Type B pancreatic cell (in vitro differentiated cells): ENCODE results near the gene KRTAP4-16. TPM values are rescaled to one million over a fixed set of nuclear protein-coding genes. Genes with fewer than 3 reads are reported as not detected.
A peak's percentile ranks its signal among the peaks of the same experiment; 100 is the strongest.
"Not testable (repeated sequence)": the region's sequence is repeated elsewhere in the genome, so short reads cannot be mapped to it uniquely, and the experiment has no call there.

ENCODE experiments used
- DNase-seq: peaks from one replicate; pipeline ENCODE4 v3.0.0; 2021; ENCODE audit warnings: mixed read lengths; ENCODE audit not compliant: unreplicated experiment; ENCODE audit errors: extremely low spot score
- H3K27ac Mint-ChIP-seq: 2 replicates; pipeline ENCODE4 v1.8.0; 2021; ENCODE audit warnings: mild to moderate bottlenecking, mixed read lengths
- H3K27me3 Mint-ChIP-seq: 2 replicates; pipeline ENCODE4 v1.8.0; 2021; ENCODE audit warnings: mixed read lengths
- H3K36me3 Mint-ChIP-seq: 2 replicates; pipeline ENCODE4 v1.8.0; 2021; ENCODE audit warnings: mixed read lengths
- H3K4me1 Mint-ChIP-seq: one replicate; pipeline ENCODE4 v1.8.0; 2021; ENCODE audit warnings: mixed read lengths; ENCODE audit not compliant: unreplicated experiment
- H3K4me3 Mint-ChIP-seq: 2 replicates; pipeline ENCODE4 v1.8.0; 2021; ENCODE audit warnings: mild to moderate bottlenecking, mixed read lengths
- H3K9me3 Mint-ChIP-seq: 2 replicates; pipeline ENCODE4 v1.8.0; 2021; ENCODE audit warnings: mixed read lengths
- CTCF ChIP-seq: fragments of 200-600 bp; sonication (generic); conservative IDR thresholded peaks from 2 replicates; pipeline ENCODE4 v1.5.0; 2021; ENCODE audit warnings: antibody characterized with exemption, mild to moderate bottlenecking
- total RNA-seq: library from RNA; stranded (reverse); gene quantifications from 2 replicates; pipeline ENCODE4 v1.2.1, GENCODE V29; 2021; ENCODE audit warnings: low replicate concordance

KRTAP4-16 gene
- total RNA-seq, 1 donor from 2014 or later: not detected

- H3K4me3 Mint-ChIP-seq: no peak overlapping the region
- no peaks in the 10 kb centered on the region for H3K36me3 Mint-ChIP-seq
- peaks cover 9% of the 10 kb centered on the region for H3K9me3 Mint-ChIP-seq
- no peaks in the 10 kb centered on the region for H3K4me1 Mint-ChIP-seq
- DNase-seq: no peak
- no peaks in the 10 kb centered on the region for H3K27me3 Mint-ChIP-seq
- TF ChIP-seq CTCF: no peak
- H3K27ac Mint-ChIP-seq: peak overlapping the region; percentile 22
These were observed 30.0 kb upstream of the KRTAP4-16 start for GRCh38 chr17:41131979-41132378.

- Mint-ChIP-seq H3K4me1 (no peaks in the 10 kb centered on the region), H3K36me3 (no peaks in the 10 kb centered on the region), H3K27ac (no peak overlapping the region), H3K9me3 (peaks cover 7% of the 10 kb centered on the region), H3K27me3 (peaks cover 4% of the 10 kb centered on the region), H3K4me3 (no peak overlapping the region)
- no peak for DNase-seq
- no peak for TF ChIP-seq CTCF
These were observed 25.4 kb upstream of the KRTAP4-16 start for GRCh38 chr17:41127371-41127770.

- no peak overlapping the region for H3K27ac Mint-ChIP-seq
- no peak for DNase-seq
- no peak for TF ChIP-seq CTCF
- no peaks in the 10 kb centered on the region for H3K9me3 Mint-ChIP-seq
- no peak overlapping the region for H3K4me3 Mint-ChIP-seq
- no peaks in the 10 kb centered on the region for H3K4me1 Mint-ChIP-seq
- no peaks in the 10 kb centered on the region for H3K36me3 Mint-ChIP-seq
- peaks cover 4% of the 10 kb centered on the region for H3K27me3 Mint-ChIP-seq
These were observed 24.4 kb upstream of the KRTAP4-16 start for GRCh38 chr17:41126412-41126811.

- H3K4me3 Mint-ChIP-seq: no peak overlapping the region
- no peaks in the 10 kb centered on the region for H3K4me1 Mint-ChIP-seq
- no peak for TF ChIP-seq CTCF
- no peak for DNase-seq
- H3K9me3 Mint-ChIP-seq: no peaks in the 10 kb centered on the region
- H3K36me3 Mint-ChIP-seq: no peaks in the 10 kb centered on the region
- H3K27me3 Mint-ChIP-seq: peaks cover 4% of the 10 kb centered on the region
- no peak overlapping the region for H3K27ac Mint-ChIP-seq
These were observed 23.1 kb upstream of the KRTAP4-16 start for GRCh38 chr17:41125064-41125463.

- H3K27me3 Mint-ChIP-seq, DNase-seq, H3K36me3 Mint-ChIP-seq, H3K4me3 Mint-ChIP-seq, H3K9me3 Mint-ChIP-seq, H3K27ac Mint-ChIP-seq, H3K4me1 Mint-ChIP-seq: not testable (repeated sequence)
These were observed 22.0 kb upstream of the KRTAP4-16 start, which contains the start of gene KRTAP4-12 for GRCh38 chr17:41123991-41124371. Gene KRTAP4-12 (minus strand): TSS chr17:41124182. CDS start chr17:41124122, 60 bp downstream.

GRCh38 chr17:41123292-41123990, 21.4 kb upstream of the KRTAP4-16 start:
- not testable (repeated sequence) for H3K4me1 Mint-ChIP-seq, H3K36me3 Mint-ChIP-seq, DNase-seq, H3K27me3 Mint-ChIP-seq, H3K9me3 Mint-ChIP-seq, H3K4me3 Mint-ChIP-seq, H3K27ac Mint-ChIP-seq
